ENCODE results near the gene ATP6V0E1. TPM values are rescaled to one million over a fixed set of nuclear protein-coding genes. Genes with fewer than 3 reads are reported as not detected.

Gene ATP6V0E1
- total RNA-seq, 1 experiment from 2014 or later: 332 TPM

DNA sequence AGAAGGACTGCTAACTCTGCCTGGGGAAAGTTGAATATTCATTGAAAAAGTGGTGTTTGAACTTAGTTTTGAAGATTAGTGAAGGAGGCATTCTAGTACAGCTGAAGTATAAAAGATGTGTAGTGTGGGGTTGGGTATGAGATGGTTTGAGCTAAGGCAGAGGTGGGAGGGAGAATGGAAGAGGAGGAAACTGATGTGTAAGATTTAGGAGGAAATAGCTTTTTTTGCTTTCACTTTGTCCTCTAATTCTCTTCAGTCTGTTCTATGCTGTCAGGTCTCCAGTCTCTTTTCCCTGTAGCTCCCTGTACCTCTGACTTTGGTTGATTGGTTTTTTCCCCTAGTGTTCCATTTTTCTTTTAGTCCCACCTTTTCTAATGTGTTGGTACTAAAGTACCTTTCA lies 81.6 kb downstream of the ATP6V0E1 start:
- in situ Hi-C loops (cut with HindIII; ENCODE audit: low pct_unique_long_range_greater_than_20kb, low sequenced_read_pairs): no loop called here
- no peaks in the 10 kb centered on the region for H3K9me3 ChIP-seq (ENCODE audit: control insufficient read depth, insufficient read depth, low read depth, low read length)
- no peak for ATAC-seq

DNA sequence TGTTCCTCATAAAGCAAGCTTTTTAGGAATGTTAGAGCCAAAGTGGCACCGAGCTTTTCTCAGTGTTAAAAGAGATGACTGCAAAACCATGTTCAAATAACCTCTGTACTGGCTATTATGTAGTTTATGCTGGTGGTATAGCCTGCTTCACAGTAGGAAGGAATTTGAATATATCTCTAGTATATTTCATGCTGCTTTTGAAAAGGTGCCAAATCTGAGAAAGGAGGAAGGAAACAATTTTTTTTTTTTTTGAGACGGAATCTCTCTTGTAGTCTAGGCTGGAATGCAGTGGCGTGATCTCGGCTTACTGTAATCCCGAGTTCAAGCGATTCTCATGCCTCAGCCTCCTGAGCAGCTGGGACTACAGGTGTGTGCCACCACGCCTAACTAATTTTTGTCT lies 86.1 kb downstream of the ATP6V0E1 start:
- DNase-seq (ENCODE audit: low read depth, low spot score): no peak
- no peak for TF ChIP-seq TCF7L2 (IDR thresholded peaks at IDR 0.05; ENCODE audit: low read depth, low read length)
- TF ChIP-seq, protein P1, sequence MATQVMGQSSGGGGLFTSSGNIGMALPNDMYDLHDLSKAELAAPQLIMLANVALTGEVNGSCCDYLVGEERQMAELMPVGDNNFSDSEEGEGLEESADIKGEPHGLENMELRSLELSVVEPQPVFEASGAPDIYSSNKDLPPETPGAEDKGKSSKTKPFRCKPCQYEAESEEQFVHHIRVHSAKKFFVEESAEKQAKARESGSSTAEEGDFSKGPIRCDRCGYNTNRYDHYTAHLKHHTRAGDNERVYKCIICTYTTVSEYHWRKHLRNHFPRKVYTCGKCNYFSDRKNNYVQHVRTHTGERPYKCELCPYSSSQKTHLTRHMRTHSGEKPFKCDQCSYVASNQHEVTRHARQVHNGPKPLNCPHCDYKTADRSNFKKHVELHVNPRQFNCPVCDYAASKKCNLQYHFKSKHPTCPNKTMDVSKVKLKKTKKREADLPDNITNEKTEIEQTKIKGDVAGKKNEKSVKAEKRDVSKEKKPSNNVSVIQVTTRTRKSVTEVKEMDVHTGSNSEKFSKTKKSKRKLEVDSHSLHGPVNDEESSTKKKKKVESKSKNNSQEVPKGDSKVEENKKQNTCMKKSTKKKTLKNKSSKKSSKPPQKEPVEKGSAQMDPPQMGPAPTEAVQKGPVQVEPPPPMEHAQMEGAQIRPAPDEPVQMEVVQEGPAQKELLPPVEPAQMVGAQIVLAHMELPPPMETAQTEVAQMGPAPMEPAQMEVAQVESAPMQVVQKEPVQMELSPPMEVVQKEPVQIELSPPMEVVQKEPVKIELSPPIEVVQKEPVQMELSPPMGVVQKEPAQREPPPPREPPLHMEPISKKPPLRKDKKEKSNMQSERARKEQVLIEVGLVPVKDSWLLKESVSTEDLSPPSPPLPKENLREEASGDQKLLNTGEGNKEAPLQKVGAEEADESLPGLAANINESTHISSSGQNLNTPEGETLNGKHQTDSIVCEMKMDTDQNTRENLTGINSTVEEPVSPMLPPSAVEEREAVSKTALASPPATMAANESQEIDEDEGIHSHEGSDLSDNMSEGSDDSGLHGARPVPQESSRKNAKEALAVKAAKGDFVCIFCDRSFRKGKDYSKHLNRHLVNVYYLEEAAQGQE (IDR thresholded peaks at IDR 0.05; ENCODE audit: insufficient read depth in 1 of 2, low read depth in 2 of 2, low read length in 1 of 2): no peak
- Histone ChIP-seq H3K27ac (ENCODE audit: low read length) (no peak overlapping the region), H3K27me3 (ENCODE audit: control insufficient read depth, insufficient read depth, low read length) (no peaks in the 10 kb centered on the region), H3K4me3 (ENCODE audit: low read depth in 2 of 2, low read length in 2 of 2) (no peak overlapping the region), H3K4me1 (ENCODE audit: control insufficient read depth, insufficient read depth, low read length) (no peaks in the 10 kb centered on the region), H3K36me3 (ENCODE audit: control insufficient read depth, insufficient read depth, low read length) (no peaks in the 10 kb centered on the region), H3K9me3 (ENCODE audit: control insufficient read depth, insufficient read depth, low read depth, low read length) (no peaks in the 10 kb centered on the region)
- in situ Hi-C loops (cut with HindIII; ENCODE audit: low pct_unique_long_range_greater_than_20kb, low sequenced_read_pairs) (no loop called here), intact Hi-C loops (cut with micrococcal nuclease; ENCODE audit: unreplicated experiment) (no loop called here)
- no TSS peak for BruUV-seq (replicated peaks)
- ChIA-PET CTCF (no interaction called here), POLR2A (no interaction called here)
- no peak for ATAC-seq

More for the DNA sequence above, 81.6 kb downstream of the ATP6V0E1 start:
- TF ChIP-seq POLR2AphosphoS5 (IDR thresholded peaks at IDR 0.05; ENCODE audit: low read depth, low read length) (no peak), SIN3A (IDR thresholded peaks at IDR 0.05; ENCODE audit: borderline replicate concordance, insufficient read depth, low read depth, low read length) (no peak), TCF7L2 (IDR thresholded peaks at IDR 0.05; ENCODE audit: low read depth, low read length) (no peak)
- TF ChIP-seq, protein P1 (IDR thresholded peaks at IDR 0.05; ENCODE audit: insufficient read depth in 1 of 2, low read depth in 2 of 2, low read length in 1 of 2): no peak
- TF ChIP-seq, protein P2, sequence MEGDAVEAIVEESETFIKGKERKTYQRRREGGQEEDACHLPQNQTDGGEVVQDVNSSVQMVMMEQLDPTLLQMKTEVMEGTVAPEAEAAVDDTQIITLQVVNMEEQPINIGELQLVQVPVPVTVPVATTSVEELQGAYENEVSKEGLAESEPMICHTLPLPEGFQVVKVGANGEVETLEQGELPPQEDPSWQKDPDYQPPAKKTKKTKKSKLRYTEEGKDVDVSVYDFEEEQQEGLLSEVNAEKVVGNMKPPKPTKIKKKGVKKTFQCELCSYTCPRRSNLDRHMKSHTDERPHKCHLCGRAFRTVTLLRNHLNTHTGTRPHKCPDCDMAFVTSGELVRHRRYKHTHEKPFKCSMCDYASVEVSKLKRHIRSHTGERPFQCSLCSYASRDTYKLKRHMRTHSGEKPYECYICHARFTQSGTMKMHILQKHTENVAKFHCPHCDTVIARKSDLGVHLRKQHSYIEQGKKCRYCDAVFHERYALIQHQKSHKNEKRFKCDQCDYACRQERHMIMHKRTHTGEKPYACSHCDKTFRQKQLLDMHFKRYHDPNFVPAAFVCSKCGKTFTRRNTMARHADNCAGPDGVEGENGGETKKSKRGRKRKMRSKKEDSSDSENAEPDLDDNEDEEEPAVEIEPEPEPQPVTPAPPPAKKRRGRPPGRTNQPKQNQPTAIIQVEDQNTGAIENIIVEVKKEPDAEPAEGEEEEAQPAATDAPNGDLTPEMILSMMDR (IDR thresholded peaks at IDR 0.05): no peak
- no peaks in the 10 kb centered on the region for H3K4me1 ChIP-seq (ENCODE audit: control insufficient read depth, insufficient read depth, low read length)
- H3K4me3 ChIP-seq (ENCODE audit: low read depth in 2 of 2, low read length in 2 of 2): no peak overlapping the region
- no TSS peak for BruUV-seq (replicated peaks)
- H3K36me3 ChIP-seq (ENCODE audit: control insufficient read depth, insufficient read depth, low read length): no peaks in the 10 kb centered on the region
- POLR2A ChIA-PET: interaction anchor here (0.6 to 0.8 kb wide), 2 partner anchors 42 to 72 kb away, joined by 5 to 17 read pairs; no protein-coding TSS in a partner anchor
- intact Hi-C loops (cut with micrococcal nuclease; ENCODE audit: unreplicated experiment): no loop called here
- no peak for DNase-seq (ENCODE audit: low read depth, low spot score)
- CTCF ChIA-PET: interaction anchor here (0.7 kb wide), 1 partner anchor 71 kb away, joined by 3 read pairs; no protein-coding TSS in a partner anchor
- H3K27ac ChIP-seq (ENCODE audit: low read length): no peak overlapping the region
- no peaks in the 10 kb centered on the region for H3K27me3 ChIP-seq (ENCODE audit: control insufficient read depth, insufficient read depth, low read length)
